Measurements from ENCODE around the gene PIM1.

The PIM1 gene

DNA sequence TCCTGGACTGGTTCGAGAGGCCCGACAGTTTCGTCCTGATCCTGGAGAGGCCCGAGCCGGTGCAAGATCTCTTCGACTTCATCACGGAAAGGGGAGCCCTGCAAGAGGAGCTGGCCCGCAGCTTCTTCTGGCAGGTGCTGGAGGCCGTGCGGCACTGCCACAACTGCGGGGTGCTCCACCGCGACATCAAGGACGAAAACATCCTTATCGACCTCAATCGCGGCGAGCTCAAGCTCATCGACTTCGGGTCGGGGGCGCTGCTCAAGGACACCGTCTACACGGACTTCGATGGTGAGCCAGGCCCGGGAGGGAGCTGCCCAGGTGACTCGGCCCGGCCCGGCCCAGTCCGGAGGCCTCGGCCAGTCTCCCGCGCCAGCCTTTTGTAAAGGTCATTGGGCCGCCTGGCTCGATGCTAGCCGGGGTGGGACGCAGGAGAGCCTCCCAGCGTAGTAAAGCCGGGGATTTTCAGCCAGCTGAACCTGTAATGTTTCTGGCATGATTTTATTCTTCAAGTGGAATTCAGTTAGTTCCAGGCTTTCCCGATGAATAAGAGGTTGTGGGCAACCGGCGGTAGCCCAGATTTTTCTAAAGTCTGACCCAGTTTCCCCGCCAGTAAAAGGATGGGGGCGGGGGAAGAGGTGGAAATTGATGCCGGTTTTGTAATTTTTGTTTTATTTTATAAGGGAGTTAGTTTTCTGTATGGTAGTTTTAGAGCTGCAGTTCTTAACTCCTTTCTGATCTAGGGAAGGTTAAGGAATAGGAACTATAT lies 1.4 kb downstream of the PIM1 start:
- DNase-seq (ENCODE audit: low read depth), result peak; percentile 62
- peak overlapping the region; percentile 80 for H3K4me3 ChIP-seq (ENCODE audit: control insufficient read depth, low read depth, low read length)
- TF ChIP-seq, protein P1, sequence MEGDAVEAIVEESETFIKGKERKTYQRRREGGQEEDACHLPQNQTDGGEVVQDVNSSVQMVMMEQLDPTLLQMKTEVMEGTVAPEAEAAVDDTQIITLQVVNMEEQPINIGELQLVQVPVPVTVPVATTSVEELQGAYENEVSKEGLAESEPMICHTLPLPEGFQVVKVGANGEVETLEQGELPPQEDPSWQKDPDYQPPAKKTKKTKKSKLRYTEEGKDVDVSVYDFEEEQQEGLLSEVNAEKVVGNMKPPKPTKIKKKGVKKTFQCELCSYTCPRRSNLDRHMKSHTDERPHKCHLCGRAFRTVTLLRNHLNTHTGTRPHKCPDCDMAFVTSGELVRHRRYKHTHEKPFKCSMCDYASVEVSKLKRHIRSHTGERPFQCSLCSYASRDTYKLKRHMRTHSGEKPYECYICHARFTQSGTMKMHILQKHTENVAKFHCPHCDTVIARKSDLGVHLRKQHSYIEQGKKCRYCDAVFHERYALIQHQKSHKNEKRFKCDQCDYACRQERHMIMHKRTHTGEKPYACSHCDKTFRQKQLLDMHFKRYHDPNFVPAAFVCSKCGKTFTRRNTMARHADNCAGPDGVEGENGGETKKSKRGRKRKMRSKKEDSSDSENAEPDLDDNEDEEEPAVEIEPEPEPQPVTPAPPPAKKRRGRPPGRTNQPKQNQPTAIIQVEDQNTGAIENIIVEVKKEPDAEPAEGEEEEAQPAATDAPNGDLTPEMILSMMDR (conservative IDR thresholded peaks at IDR 0.05; ENCODE audit: control insufficient read depth, insufficient read depth, low read depth, low read length), result no peak

DNA sequence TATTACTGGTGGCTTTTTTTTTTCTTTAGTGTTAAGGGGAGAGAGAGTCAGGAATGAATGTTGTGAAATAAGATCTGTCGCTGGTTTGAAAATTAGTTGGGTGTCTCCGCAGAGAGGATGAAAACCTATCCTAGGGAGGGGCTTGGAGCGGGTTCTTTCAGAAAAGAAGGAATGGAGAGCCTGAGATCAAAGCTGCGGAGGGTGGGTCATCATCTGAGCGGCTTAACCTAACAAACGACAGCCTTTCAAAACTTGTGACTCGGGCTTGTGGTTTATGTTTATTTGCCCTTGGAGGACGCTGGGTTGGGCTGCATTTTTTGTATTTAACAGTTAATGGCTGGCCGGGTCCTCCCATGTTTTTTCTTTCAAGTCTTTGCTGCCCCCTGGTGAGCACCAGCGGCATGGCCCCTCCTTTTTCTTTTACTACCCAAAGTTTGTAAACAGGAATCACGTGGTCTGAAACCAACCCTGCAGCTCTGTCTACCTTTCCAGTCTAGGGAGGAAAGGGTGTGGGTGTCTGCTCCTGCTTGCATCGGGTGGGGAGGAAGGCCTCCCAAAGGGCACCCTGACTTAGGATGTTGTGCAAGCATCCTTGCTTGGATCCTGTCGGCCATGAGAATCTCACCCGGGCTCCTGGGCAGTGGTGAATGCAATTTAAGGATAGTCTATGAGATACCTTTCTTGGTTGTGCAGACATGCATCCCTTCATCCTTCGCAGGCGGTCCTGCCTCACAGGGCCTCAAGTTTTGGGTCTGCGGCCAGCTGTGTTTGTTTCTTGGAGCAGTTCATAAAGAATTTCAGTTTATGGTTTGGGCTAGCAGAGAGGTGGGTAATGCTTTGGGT lies 2.2 kb downstream of the PIM1 start:
- peak overlapping the region; percentile 80 for H3K4me3 ChIP-seq (ENCODE audit: control insufficient read depth, low read depth, low read length)
- peak; percentile 97 for DNase-seq (ENCODE audit: low read depth)
- TF ChIP-seq, protein P1 (conservative IDR thresholded peaks at IDR 0.05; ENCODE audit: control insufficient read depth, insufficient read depth, low read depth, low read length), result peak; percentile 87

DNA sequence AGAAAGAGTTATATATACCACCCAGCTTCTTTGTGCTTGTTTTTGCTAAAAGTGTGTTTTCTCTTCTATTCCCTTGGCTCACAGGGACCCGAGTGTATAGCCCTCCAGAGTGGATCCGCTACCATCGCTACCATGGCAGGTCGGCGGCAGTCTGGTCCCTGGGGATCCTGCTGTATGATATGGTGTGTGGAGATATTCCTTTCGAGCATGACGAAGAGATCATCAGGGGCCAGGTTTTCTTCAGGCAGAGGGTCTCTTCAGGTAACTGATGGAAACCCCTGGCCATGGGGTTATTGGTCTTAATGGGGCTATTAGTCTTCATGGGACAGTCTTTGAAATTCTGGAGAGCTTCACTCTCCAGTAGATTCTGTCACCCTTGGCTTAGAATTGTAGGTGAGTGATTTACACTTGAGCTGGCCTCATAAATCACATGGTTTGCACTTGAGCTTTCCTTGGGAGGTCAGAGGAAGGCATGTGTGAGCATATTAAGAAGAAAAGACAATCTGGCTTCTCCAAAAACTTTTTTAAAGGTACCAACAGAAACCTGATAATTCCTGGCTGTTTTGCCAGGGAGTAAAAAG lies 3.0 kb downstream of the PIM1 start:
- no peak overlapping the region for H3K4me3 ChIP-seq (ENCODE audit: control insufficient read depth, low read depth, low read length)
- no peak for DNase-seq (ENCODE audit: low read depth)
- TF ChIP-seq, protein P1 (conservative IDR thresholded peaks at IDR 0.05; ENCODE audit: control insufficient read depth, insufficient read depth, low read depth, low read length), result no peak

DNA sequence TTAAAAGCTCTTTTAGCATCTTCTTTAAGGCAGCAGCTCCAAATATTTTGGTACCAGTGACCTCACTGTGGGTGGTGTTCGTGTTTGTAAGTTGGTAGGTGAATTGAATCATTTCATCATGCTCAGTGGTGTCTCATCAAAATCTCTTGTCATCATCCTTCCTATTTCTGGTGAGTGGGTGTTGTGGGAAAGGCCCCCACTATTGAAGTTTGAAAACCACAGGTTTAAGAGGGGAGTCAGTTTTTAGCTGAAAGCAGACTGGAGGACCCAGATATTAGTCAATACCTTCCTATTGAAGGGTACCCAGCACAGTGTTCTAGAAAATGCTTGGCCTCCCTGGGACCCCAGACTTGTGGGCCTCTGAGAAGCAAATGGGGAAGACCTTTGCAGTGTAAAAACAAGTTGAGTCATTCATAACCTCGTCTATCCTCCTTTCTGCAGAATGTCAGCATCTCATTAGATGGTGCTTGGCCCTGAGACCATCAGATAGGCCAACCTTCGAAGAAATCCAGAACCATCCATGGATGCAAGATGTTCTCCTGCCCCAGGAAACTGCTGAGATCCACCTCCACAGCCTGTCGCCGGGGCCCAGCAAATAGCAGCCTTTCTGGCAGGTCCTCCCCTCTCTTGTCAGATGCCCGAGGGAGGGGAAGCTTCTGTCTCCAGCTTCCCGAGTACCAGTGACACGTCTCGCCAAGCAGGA lies 3.7 kb downstream of the PIM1 start:
- no peak overlapping the region for H3K4me3 ChIP-seq (ENCODE audit: control insufficient read depth, low read depth, low read length)
- DNase-seq (ENCODE audit: low read depth), result peak; percentile 31
- TF ChIP-seq, protein P1 (conservative IDR thresholded peaks at IDR 0.05; ENCODE audit: control insufficient read depth, insufficient read depth, low read depth, low read length), result no peak

DNA sequence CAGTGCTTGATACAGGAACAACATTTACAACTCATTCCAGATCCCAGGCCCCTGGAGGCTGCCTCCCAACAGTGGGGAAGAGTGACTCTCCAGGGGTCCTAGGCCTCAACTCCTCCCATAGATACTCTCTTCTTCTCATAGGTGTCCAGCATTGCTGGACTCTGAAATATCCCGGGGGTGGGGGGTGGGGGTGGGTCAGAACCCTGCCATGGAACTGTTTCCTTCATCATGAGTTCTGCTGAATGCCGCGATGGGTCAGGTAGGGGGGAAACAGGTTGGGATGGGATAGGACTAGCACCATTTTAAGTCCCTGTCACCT lies 4.2 kb downstream of the PIM1 start:
- H3K4me3 ChIP-seq (ENCODE audit: control insufficient read depth, low read depth, low read length), result no peak overlapping the region
- TF ChIP-seq, protein P1 (conservative IDR thresholded peaks at IDR 0.05; ENCODE audit: control insufficient read depth, insufficient read depth, low read depth, low read length), result no peak
- DNase-seq (ENCODE audit: low read depth), result no peak

Data from fibroblast of mammary gland (primary cell).